HepG2 (cell line): Measurements from ENCODE around the gene CCDC82. TPM values are rescaled to one million over a fixed set of nuclear protein-coding genes. Genes with fewer than 3 reads are reported as not detected.

Experiments used
- CSRNP1 ChIP-seq: sonication (generic); formaldehyde crosslinking; IDR thresholded peaks from 2 replicates; pipeline ENCODE4 v1.8.1; 2023; ENCODE audit warnings: mild to moderate bottlenecking, missing genetic modification reagents
- ETV6 ChIP-seq: sonication (generic); formaldehyde crosslinking; conservative IDR thresholded peaks from 2 replicates; pipeline ENCODE4 v1.4.0; 2020; ENCODE audit warnings: missing genetic modification reagents
- FIP1L1 ChIP-seq: fragments of 200-400 bp; formaldehyde crosslinking; IDR thresholded peaks from 2 replicates; pipeline ENCODE4 v1.6.1; 2018; ENCODE audit warnings: low read depth, mild to moderate bottlenecking, low read length, moderate library complexity, borderline replicate concordance; ENCODE audit not compliant: insufficient read depth
- KLF11 ChIP-seq: IDR thresholded peaks from 2 replicates; pipeline ENCODE4 v1.6.1; 2016; ENCODE audit warnings: missing compliant biosample characterization
- NFYB ChIP-seq: sonication (generic); formaldehyde crosslinking; IDR thresholded peaks from 2 replicates; pipeline ENCODE4 v1.4.0; 2020; ENCODE audit warnings: missing genetic modification reagents
- PRDM15 ChIP-seq: sonication (generic); formaldehyde crosslinking; IDR thresholded peaks from 2 replicates; pipeline ENCODE4 v1.4.0; 2020; ENCODE audit warnings: missing genetic modification reagents
- RXRB ChIP-seq: IDR thresholded peaks from 2 replicates; pipeline ENCODE4 v1.6.1; 2016; ENCODE audit warnings: borderline replicate concordance, missing genetic modification reagents, missing compliant biosample characterization
- SIN3B ChIP-seq: fragments of 150-350 bp; IDR thresholded peaks from 2 replicates; pipeline ENCODE4 v1.6.1; 2014; ENCODE audit warnings: low read length
- SNAPC4 ChIP-seq: sonication (generic); formaldehyde crosslinking; IDR thresholded peaks from 2 replicates; pipeline ENCODE4 v1.4.0; 2020; ENCODE audit warnings: mild to moderate bottlenecking, missing genetic modification reagents
- ZBTB37 ChIP-seq: sonication (generic); formaldehyde crosslinking; IDR thresholded peaks from 2 replicates; pipeline ENCODE4 v1.4.0; 2020; ENCODE audit warnings: mild to moderate bottlenecking, missing genetic modification reagents
- ZNF367 ChIP-seq: sonication (generic); formaldehyde crosslinking; IDR thresholded peaks from 2 replicates; pipeline ENCODE4 v1.4.0; 2020; ENCODE audit warnings: missing genetic modification reagents, borderline replicate concordance
- ZNF678 ChIP-seq: sonication (generic); formaldehyde crosslinking; IDR thresholded peaks from 2 replicates; pipeline ENCODE4 v1.4.0; 2020; ENCODE audit warnings: mild to moderate bottlenecking, missing genetic modification reagents
- ZNF709 ChIP-seq: sonication (generic); formaldehyde crosslinking; IDR thresholded peaks from 2 replicates; pipeline ENCODE4 v1.5.0; 2020; ENCODE audit warnings: mild to moderate bottlenecking, missing genetic modification reagents
- ZSCAN21 ChIP-seq: sonication (generic); formaldehyde crosslinking; IDR thresholded peaks from 2 replicates; pipeline ENCODE4 v1.8.0; 2022; ENCODE audit warnings: mild to moderate bottlenecking, missing genetic modification reagents, moderate library complexity, borderline replicate concordance
- polyA plus RNA-seq, 8 experiments: library from polyadenylated mRNA; depleted of rRNA in 3 of 8; stranded (reverse) in 7 of 8; unstranded in 1 of 8; fragments of >200 nt; fragmentation: Illumina TruSeq in 4 of 8; extraction: Trizol in 4 of 8; gene quantifications; 2 replicates each; pipeline versions ENCODE4 v1.2.1 to v1.2.3, GENCODE V29; 2011 to 2016; ENCODE audit warnings: low read depth in 4 of 8, missing spikeins in 1 of 8, mixed read lengths in 1 of 8; ENCODE audit not compliant: insufficient read depth in 1 of 8
- total RNA-seq, 5 experiments: library from RNA; depleted of rRNA; stranded (reverse); fragments of >200 nt; fragmentation: Illumina TruSeq; extraction: Trizol; gene quantifications; 2 replicates each; pipeline ENCODE4 v1.2.3, GENCODE V29; 2016; ENCODE audit warnings: low read depth in 1 of 5

Gene CCDC82
- total and polyA plus RNA-seq, 2 of the 13 experiments (the other 11 are each of a cell fraction or from before 2014, with no cell fraction given), result 19.7 to 25.7 TPM

GRCh38 chr11:96389720-96390487, at the start of gene CCDC82, which contains the start of gene JRKL (continued):
- TF ChIP-seq ZNF709, result 0 out of 2 replicates have a peak, but pooled peaks have one; percentile 57
- TF ChIP-seq NFYB, result peak; percentile 42; the same call in 1 of the 2 replicates
- TF ChIP-seq ZNF678 (CRISPR knock-in tag), result no peak
- no peak for TF ChIP-seq SIN3B
- peak; percentile 52; the same call in 1 of the 2 replicates for TF ChIP-seq CSRNP1 (CRISPR knock-in tag)
- TF ChIP-seq FIP1L1, result no peak
- 0 out of 2 replicates have a peak, but pooled peaks have one; percentile 30 for TF ChIP-seq RXRB (CRISPR knock-in tag)
- peak; percentile 82; the same call in 1 of the 2 replicates for TF ChIP-seq ZNF367 (CRISPR knock-in tag)
- peak; percentile 46; the same call in 1 of the 2 replicates for TF ChIP-seq ZSCAN21 (CRISPR knock-in tag)
- no peak for TF ChIP-seq PRDM15 (CRISPR knock-in tag)
- TF ChIP-seq ETV6 (CRISPR knock-in tag), result no peak
- no peak for TF ChIP-seq ZBTB37 (CRISPR knock-in tag)
- peak; percentile 56; the same call in 1 of the 2 replicates for TF ChIP-seq SNAPC4 (CRISPR knock-in tag)
- peak; percentile 91 for TF ChIP-seq KLF11
